Measurements from ENCODE around the gene ETS2. TPM values are rescaled to one million over a fixed set of nuclear protein-coding genes. Genes with fewer than 3 reads are reported as not detected.
A peak's percentile ranks its signal among the peaks of the same experiment; 100 is the strongest.

The ETS2 gene
- total RNA-seq, 1 experiment from 2014 or later, result 132 TPM

- BruUV-seq (replicated peaks), result no TSS peak
- intact Hi-C loops (cut with micrococcal nuclease; ENCODE audit: unreplicated experiment) (no loop called here), in situ Hi-C loops (cut with HindIII; ENCODE audit: low pct_unique_long_range_greater_than_20kb, low sequenced_read_pairs) (no loop called here)
- Histone ChIP-seq H3K4me3 (ENCODE audit: low read depth in 2 of 2, low read length in 2 of 2) (no peak overlapping the region), H3K27me3 (ENCODE audit: control insufficient read depth, insufficient read depth, low read length) (no peaks in the 10 kb centered on the region), H3K36me3 (ENCODE audit: control insufficient read depth, insufficient read depth, low read length) (no peaks in the 10 kb centered on the region), H3K4me1 (ENCODE audit: control insufficient read depth, insufficient read depth, low read length) (peaks cover 58% of the 10 kb centered on the region), H3K27ac (ENCODE audit: low read length) (peak overlapping the region; percentile 99), H3K9me3 (ENCODE audit: control insufficient read depth, insufficient read depth, low read depth, low read length) (peaks cover 9% of the 10 kb centered on the region; the same call in 1 of the 2 replicates)
- no peak for TF ChIP-seq TCF7L2 (IDR thresholded peaks at IDR 0.05; ENCODE audit: low read depth, low read length)
- peak; percentile 37 for TF ChIP-seq CTCF (IDR thresholded peaks at IDR 0.05)
- DNase-seq (ENCODE audit: low read depth, low spot score) (no peak), ATAC-seq (no peak)
- ChIA-PET POLR2A (interaction anchor here (0.6 kb wide), 1 partner anchor 27 kb away, joined by 6 read pairs; no protein-coding TSS in a partner anchor), CTCF (interaction anchor here (0.7 kb wide), 2 partner anchors 463 to 1567 kb away, joined by 4 to 6 read pairs; no protein-coding TSS in a partner anchor)
These were observed 9.3 kb upstream of the ETS2 start for GRCh38 chr21:38796424-38796823.

GRCh38 chr21:38797470-38797869 lies 8.3 kb upstream of the ETS2 start:
- no peaks in the 10 kb centered on the region for H3K9me3 ChIP-seq (ENCODE audit: control insufficient read depth, insufficient read depth, low read depth, low read length)
- TF ChIP-seq TCF7L2 (IDR thresholded peaks at IDR 0.05; ENCODE audit: low read depth, low read length) (no peak), CTCF (IDR thresholded peaks at IDR 0.05) (no peak), REST (IDR thresholded peaks at IDR 0.05; ENCODE audit: insufficient read depth in 1 of 2, low read depth in 2 of 2, low read length in 1 of 2) (no peak), SIN3A (IDR thresholded peaks at IDR 0.05; ENCODE audit: borderline replicate concordance, insufficient read depth, low read depth, low read length) (no peak), POLR2AphosphoS5 (IDR thresholded peaks at IDR 0.05; ENCODE audit: low read depth, low read length) (no peak; the same call in 1 of the 2 replicates)
- no peaks in the 10 kb centered on the region for H3K27me3 ChIP-seq (ENCODE audit: control insufficient read depth, insufficient read depth, low read length)
- ChIA-PET CTCF (no interaction called here), POLR2A (no interaction called here)
- no TSS peak for BruUV-seq (replicated peaks)
- in situ Hi-C loops (cut with HindIII; ENCODE audit: low pct_unique_long_range_greater_than_20kb, low sequenced_read_pairs), result no loop called here
- H3K4me1 ChIP-seq (ENCODE audit: control insufficient read depth, insufficient read depth, low read length), result peaks cover 68% of the 10 kb centered on the region
- peak; percentile 72 for ATAC-seq
- H3K27ac ChIP-seq (ENCODE audit: low read length), result peak overlapping the region; percentile 99
- no peaks in the 10 kb centered on the region for H3K36me3 ChIP-seq (ENCODE audit: control insufficient read depth, insufficient read depth, low read length)
- no peak overlapping the region for H3K4me3 ChIP-seq (ENCODE audit: low read depth in 2 of 2, low read length in 2 of 2)
- intact Hi-C loops (cut with micrococcal nuclease; ENCODE audit: unreplicated experiment), result no loop called here
- no peak for DNase-seq (ENCODE audit: low read depth, low spot score)
